ENCODE results near the gene H2AZ2.

DNA sequence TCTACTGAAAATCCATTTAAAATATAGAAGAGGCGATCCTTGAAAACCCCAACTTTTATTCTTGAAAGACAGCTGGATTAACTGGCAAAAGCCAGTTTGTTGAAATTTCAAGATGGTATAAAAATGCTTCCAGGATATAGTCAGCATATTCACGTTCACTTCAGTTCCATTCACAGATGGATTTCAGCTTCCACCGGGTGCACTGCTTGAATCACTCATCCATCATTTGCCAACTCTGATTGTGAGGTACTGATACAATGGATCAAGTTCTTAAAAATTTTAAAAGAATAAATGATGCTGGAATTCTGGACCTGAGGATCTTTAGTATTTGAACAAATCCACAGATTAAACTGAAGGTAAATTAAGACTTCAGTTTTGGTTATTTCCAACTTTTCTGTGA lies 35.0 kb upstream of the H2AZ2 start:
- TF ChIP-seq ARNTL (CRISPR knock-in tag; IDR thresholded peaks at IDR 0.05; ENCODE audit: borderline replicate concordance, low read depth) (no peak), CSDC2 (CRISPR knock-in tag; IDR thresholded peaks at IDR 0.05) (no peak), PPARA (CRISPR knock-in tag; IDR thresholded peaks at IDR 0.05; ENCODE audit: borderline replicate concordance) (no peak), ZFP30 (CRISPR knock-in tag; IDR thresholded peaks at IDR 0.05) (no peak)
- TF ChIP-seq, protein P1, sequence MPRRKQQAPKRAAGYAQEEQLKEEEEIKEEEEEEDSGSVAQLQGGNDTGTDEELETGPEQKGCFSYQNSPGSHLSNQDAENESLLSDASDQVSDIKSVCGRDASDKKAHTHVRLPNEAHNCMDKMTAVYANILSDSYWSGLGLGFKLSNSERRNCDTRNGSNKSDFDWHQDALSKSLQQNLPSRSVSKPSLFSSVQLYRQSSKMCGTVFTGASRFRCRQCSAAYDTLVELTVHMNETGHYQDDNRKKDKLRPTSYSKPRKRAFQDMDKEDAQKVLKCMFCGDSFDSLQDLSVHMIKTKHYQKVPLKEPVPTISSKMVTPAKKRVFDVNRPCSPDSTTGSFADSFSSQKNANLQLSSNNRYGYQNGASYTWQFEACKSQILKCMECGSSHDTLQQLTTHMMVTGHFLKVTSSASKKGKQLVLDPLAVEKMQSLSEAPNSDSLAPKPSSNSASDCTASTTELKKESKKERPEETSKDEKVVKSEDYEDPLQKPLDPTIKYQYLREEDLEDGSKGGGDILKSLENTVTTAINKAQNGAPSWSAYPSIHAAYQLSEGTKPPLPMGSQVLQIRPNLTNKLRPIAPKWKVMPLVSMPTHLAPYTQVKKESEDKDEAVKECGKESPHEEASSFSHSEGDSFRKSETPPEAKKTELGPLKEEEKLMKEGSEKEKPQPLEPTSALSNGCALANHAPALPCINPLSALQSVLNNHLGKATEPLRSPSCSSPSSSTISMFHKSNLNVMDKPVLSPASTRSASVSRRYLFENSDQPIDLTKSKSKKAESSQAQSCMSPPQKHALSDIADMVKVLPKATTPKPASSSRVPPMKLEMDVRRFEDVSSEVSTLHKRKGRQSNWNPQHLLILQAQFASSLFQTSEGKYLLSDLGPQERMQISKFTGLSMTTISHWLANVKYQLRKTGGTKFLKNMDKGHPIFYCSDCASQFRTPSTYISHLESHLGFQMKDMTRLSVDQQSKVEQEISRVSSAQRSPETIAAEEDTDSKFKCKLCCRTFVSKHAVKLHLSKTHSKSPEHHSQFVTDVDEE (CRISPR knock-in tag; IDR thresholded peaks at IDR 0.05): no peak
- TF ChIP-seq, protein P2, sequence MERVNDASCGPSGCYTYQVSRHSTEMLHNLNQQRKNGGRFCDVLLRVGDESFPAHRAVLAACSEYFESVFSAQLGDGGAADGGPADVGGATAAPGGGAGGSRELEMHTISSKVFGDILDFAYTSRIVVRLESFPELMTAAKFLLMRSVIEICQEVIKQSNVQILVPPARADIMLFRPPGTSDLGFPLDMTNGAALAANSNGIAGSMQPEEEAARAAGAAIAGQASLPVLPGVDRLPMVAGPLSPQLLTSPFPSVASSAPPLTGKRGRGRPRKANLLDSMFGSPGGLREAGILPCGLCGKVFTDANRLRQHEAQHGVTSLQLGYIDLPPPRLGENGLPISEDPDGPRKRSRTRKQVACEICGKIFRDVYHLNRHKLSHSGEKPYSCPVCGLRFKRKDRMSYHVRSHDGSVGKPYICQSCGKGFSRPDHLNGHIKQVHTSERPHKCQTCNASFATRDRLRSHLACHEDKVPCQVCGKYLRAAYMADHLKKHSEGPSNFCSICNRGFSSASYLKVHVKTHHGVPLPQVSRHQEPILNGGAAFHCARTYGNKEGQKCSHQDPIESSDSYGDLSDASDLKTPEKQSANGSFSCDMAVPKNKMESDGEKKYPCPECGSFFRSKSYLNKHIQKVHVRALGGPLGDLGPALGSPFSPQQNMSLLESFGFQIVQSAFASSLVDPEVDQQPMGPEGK (CRISPR knock-in tag; IDR thresholded peaks at IDR 0.05; ENCODE audit: borderline replicate concordance): no peak
- TF ChIP-seq, protein P3, sequence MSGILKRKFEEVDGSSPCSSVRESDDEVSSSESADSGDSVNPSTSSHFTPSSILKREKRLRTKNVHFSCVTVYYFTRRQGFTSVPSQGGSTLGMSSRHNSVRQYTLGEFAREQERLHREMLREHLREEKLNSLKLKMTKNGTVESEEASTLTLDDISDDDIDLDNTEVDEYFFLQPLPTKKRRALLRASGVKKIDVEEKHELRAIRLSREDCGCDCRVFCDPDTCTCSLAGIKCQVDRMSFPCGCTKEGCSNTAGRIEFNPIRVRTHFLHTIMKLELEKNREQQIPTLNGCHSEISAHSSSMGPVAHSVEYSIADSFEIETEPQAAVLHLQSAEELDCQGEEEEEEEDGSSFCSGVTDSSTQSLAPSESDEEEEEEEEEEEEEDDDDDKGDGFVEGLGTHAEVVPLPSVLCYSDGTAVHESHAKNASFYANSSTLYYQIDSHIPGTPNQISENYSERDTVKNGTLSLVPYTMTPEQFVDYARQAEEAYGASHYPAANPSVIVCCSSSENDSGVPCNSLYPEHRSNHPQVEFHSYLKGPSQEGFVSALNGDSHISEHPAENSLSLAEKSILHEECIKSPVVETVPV (CRISPR knock-in tag; IDR thresholded peaks at IDR 0.05): no peak
